NCI-H345 treated with DMSO at 0.1 percent for 48 hours (cell line): ENCODE data around the gene RABL3.
"Not testable (repeated sequence)": the region's sequence is repeated elsewhere in the genome, so short reads cannot be mapped to it uniquely, and the experiment has no call there.

Source experiments
- DNase-seq: peaks from one replicate; lab custom pipeline; 2025; ENCODE audit not compliant: unreplicated experiment; lab: John Stamatoyannopoulos, UW

RABL3 gene, protein sequence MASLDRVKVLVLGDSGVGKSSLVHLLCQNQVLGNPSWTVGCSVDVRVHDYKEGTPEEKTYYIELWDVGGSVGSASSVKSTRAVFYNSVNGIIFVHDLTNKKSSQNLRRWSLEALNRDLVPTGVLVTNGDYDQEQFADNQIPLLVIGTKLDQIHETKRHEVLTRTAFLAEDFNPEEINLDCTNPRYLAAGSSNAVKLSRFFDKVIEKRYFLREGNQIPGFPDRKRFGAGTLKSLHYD

DNA sequence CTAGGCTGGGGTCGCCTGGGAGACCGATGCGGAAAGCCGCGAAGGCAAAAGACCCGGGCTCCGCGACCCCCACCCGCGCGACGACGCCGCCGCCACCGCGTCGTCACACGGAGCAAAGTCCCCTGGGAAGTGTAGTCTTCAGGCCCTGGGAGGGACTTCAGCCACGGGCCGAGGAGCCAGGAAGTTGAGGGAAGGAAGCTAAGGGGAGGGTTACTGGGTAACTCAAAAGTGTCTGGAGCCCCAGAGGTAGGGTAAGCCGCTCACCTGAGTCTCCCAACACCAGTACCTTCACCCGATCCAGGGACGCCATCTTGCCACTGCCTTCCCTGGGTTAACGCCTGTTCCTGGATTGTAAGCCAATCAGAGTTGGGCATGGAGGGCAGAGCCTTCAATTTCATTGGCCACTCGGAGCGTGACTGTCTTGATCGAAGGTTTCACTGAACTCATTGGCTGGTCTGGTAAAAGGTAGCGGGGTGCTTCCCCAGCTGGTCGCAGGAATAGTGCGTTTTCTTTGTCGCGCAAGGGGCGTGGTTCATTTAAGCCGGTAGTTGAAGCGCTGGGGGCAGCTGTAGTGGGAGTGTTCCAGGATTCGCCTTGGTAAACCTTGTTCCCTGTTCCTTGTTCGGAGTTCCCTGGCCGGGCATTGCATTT lies at the start of gene RABL3, which contains the start of gene GTF2E1:
TSS of gene RABL3 (minus strand) at position 319 of the 651 bp plus-strand sequence. CDS start at position 310, 9 bp downstream.
TSS of gene GTF2E1 (plus strand) at position 547 of the 651 bp plus-strand sequence. CDS start 7,809 bp downstream, outside the sequence.
- peak; percentile 91 for DNase-seq

DNA sequence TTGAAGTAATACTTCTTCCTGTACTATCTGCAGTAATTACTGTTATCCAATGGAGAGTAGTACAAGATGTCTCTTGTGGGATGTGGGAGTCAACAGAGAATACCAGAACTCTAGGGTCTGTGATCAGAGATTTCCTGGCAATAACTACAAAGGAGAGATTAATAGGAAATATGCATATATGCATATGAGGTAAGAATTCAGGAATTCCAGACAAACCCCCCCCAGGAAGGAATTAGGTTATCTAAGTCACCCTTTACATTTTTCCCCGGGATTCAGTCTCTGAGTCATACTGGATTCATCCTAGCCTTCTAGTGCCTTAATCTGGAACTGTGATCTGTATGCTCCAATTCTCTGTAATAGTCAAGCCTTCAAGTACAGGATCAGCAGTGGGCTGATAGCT lies 49.6 kb upstream of the RABL3 start:
- no peak for DNase-seq

DNA sequence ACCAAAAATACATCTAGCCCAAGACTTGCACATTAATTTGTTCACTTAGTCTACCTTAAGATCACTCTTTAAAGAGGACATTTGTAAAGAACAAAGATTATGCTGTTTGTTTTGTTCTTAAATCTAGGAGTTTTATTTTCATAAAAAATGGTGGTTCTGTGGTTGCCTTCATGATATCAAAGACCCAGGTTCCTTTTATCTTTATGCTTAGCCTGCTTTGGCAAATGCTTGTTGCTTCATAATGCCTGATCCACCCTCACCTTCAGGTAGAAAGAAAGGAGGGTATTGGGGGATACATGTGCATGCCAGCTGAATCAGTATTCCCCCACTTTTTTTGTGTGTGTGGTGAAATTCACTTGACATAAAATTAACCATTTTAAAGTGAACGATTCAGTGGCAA lies 48.7 kb upstream of the RABL3 start:
- DNase-seq = no peak

DNA sequence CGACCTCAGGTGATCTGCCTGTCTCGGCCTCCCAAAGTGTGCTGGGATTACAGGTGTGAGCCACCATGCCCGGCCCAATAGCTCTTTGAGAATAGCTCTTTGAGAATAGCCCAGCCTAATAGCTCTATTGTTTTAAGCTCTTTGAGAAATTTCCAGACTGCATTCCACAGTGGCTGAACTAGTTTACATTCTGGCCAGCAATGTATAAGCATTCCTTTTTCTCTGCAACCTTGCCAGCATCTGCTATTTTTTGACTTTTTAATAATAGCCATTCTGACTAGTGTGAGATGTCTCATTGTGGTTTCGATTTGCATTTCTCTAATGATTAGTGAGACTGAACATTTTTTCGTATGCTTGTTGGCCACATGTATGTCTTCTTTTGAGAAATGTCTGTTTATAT lies 43.5 kb upstream of the RABL3 start:
- DNase-seq = not testable (repeated sequence)

DNA sequence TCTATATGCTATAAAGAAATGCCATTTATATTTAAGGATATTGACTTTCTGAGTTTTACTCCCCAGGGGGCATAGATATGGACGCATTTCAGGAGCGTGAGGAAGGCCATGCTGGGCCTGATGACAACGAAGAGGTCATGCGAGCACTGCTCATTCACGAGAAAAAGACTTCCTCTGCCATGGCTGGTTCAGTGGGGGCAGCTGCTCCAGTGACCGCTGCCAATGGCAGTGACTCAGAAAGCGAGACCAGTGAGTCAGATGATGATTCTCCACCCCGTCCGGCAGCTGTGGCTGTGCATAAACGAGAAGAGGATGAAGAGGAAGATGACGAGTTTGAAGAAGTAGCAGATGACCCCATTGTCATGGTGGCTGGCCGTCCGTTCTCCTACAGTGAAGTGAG lies 38.7 kb upstream of the RABL3 start:
- no peak for DNase-seq

DNA sequence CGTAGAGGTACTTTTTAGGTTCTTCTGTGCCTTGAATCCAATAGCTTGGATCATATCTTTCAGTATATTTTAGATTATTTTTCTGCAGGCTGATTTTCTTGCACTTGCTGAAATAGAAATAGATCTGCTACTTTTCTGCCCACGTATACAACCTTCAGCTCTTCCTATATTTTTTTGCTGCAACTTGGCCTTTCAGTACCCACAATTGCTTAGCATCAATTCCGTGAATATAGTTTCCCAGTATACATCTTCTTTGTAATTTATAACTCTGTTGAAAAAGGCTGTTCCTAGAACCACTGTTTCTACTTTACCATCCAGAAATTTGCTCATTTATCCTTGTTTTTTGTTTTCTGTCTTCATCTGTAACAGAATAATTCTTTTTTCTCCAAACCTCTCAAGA lies 36.5 kb upstream of the RABL3 start:
- no peak for DNase-seq

DNA sequence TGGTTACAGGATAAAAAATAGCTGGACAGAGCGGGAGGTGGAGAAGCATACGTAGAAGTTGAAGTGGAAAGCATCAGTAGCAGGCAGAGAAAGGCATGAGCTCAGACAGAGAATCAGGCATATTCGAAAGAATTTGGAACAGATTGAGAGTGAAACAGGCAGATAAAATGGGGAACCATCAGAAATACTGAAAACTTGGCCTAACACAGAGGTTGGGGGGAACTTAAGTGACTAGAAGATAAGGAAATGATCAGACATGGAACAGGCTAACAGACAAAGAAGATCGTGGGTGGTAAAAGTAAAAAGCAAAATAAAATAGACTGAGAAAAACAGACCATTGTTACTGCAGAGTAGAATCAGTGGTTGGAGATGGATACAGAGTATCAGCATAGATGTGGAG lies 33.1 kb upstream of the RABL3 start:
- DNase-seq = no peak

DNA sequence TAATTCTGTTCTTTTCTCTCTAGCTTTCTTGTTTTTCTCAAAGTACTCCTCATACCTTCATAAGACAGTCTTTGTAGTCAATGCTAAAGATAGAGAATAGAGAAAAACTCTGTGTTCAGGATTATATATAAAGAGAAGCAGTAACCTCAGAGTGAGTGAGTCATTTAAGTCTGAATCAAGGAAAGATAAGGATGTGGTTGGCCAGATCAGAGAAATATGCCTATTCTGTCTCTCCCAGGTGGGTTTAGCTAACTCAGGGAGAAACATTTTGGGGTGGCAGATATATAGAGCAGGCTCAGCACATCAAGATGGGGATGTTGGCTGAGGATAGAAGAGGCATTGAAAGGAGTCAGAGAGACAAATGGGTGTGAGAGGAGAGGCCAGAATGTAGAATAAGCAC lies 31.6 kb upstream of the RABL3 start:
- DNase-seq = no peak

DNA sequence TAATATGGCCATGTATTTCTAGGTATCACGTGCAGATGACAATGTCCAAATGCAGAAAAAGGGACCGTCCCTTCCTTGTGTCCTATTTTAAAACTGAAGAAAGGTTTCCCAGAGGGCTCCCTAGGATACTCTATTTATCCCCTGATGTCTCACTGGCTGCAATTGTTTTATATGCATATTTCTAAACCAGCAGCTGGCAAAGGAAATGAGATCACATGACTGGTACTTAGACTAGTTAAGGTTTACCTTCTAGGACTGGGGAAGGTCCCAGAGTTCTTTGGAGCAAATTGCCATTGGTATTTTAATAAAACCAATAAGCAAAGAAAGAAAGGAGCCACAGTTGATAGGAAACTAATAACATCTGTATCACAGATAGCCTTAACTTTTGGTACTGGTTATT lies 29.8 kb upstream of the RABL3 start:
- DNase-seq = no peak

DNA sequence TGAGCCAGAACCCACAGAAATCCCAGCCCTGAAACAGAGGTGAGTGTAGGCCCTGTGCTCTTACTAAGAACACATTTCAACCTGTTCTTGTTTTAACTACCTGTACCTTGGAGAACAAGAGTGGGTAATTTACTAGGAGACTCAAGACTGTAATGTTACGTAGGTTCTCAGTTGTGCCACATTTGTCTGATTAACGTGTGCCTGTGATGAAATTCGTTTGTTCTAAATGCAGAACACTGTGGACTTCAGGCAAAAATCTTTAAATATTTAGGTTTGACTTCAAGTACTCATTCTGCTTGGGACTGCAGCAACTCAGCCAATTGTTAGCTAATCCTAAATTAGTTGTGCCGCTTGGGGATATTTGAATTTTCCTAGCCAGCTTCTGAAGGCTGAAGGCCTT lies 28.6 kb upstream of the RABL3 start:
- DNase-seq = no peak

DNA sequence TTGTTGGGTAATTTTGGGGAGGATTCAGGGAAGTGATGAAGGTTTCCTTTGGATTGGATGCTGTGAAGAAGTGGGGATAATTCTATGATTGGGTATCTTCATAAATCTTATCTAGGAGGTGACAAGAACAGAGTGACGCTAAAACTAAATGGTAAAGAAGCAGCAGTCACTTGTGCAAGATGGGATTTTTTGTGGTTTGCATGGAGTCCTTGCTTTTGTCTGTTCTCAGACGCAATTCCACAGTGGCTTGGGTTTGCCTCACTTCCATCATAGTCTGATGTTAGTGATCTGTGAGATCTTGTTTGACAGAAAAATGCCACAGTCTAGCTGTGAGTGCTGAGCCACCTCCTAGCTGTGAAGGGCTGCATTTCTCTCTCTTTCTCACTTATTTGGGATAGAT lies 27.1 kb upstream of the RABL3 start:
- DNase-seq = no peak

DNA sequence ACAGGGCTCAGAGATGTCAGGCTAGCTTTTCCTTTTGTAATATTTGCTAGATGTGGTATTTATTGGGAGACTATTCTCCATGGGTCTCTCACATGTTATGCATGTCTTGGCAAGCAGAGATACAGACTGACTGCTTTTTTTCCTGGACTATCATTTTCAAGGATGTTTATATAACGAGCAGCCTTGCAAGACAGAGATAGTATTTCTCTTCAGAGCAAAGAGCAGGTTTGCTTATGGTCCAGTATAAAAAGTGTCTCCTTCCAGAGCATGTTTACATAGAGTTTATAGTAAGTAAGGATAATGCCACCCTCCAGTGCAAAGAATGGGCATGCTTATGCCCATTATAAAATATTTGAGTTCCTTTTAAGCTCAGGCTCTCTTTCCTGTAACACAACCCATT lies 24.8 kb upstream of the RABL3 start:
- DNase-seq = no peak

DNA sequence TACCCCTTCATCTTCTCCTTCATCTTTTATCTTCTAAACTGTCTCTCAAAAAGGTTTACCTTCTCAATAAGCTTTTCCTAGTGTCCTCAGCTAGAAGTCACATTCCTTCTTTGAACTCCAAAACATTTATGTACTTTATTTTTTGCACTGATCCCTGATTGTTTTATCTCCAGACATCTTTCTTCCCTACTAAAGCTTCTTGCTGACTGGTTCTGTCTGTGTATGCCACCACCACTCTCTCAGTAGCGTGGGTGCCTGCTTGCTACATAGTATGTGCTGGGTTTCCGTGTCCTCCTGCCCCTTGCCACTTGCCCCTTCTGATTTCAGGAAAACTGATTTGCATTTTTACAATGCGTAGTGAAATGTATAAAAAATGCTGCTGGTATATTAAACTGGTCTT lies 24.3 kb upstream of the RABL3 start:
- no peak for DNase-seq

DNA sequence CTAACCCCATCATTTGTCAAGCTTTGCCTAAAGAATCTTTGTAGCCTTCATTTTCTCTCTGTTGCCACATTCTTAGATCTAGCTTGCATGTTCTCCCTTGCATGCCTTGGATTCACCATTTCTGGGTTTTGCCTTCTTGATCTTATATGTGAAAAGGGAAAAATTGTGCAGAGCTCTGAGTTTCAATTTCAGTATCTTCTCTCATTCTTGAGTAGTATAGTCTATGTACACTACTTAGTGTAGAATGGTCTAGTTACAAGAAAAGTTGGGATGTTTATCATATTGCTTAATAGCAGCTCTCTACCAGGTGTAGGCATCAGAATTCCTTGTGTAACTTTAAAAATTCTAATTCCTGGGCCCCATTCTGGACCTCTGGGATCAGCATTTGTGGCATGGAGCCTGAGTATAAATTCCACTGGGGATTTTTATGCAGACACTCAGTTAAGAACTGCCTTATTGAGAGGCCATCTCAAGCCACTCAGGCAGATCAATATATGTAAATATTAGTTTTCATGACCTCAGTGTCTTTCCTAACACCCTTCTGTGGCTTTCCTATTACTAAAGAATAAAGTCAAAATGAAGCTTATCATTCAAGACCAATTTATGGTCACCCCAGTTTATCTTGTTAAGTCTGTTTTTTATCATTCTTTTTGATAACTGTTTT lies 23.6 kb upstream of the RABL3 start:
- DNase-seq = no peak

DNA sequence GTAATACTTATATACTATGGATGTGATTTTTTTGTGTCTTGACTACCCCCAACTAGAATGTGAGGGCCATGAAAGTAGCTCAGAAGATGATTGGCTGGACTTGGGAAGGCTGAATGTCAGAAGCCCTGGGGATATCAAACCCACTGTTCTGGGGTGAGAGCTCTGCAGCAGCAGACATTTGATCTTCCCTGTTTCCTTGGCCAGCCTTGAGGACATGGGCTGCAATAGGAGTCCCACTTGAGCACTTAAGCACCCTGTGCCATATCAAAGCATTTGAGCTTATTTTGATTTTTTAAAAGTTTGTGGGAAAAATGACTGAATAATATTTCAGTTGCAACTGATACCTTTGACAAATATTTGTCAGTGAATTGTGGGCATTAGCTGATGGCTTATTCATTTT lies 21.9 kb upstream of the RABL3 start:
- no peak for DNase-seq

DNA sequence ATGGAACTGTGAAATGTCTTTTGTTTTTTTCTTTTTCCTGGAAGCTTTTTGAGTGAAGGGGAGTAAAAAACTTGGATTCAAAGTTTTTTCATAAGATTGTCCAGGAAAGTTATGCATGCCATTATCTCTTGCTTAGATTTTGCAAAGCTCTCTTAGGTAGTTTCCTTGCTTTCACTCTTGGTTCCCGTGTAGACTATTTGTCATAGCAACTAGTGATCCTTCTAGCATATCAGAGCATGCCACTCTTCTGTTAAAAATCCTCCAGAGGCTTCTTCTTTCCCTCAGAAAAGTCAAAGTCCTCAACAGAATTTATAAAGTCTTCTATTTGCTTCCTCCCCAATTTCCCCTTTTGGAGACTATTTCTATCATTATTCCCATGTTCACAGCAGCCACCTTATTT lies 21.3 kb upstream of the RABL3 start:
- no peak for DNase-seq

DNA sequence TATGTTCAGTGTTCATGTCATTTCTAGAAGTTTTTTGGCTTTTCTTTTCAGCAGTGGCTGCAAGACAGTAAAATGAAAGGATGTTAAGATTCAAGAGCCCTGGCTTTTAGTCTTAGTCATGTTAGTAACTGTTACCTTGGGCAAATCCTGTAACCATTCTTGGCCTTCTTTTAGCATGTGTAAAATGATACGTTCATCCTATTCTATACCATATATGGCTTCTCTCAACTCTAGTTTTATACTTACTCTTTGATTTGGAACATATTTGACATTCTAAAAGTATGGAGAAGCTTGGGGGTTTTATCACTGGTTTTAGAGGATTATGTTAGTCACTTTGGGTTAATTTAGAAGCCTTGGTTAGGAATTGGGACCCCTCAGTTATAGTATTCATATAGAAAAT lies 20.3 kb upstream of the RABL3 start:
- no peak for DNase-seq

DNA sequence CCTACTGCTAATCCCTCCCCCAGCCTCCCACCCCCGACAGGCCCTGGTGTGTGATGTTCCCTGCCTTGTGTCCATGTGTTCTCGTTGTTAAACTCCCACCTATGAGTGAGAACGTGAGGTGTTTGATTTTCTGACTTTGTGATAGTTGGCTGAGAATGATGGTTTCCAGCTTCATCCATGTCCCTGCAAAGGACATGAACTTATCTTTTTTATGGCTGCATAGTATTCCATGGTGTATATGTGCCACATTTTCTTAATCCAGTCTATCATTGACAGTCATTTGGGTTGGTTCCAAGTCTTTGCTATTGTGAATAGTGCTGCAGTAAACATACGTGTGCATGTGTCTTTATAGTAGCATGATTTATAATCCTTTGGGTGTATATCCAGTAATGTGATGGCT lies 16.2 kb upstream of the RABL3 start:
- not testable (repeated sequence) for DNase-seq

DNA sequence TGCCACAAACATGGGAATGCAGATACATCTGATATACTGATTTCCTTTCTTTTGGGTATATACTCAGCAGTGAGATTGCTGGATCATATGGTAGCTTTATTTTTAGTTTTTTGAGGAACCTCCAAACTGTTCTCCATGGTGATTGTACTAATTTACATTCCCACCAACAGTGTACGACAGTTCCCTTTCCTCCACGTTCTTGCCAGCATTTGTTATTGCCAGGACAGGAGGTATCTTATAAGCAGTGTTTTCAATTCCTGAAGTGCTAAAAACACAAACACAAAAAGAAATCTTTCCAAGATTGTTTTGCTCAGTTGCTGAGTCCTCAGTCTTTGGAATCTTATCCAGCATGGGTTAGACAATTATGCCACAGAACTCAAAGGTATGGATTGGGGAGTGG lies 13.7 kb upstream of the RABL3 start:
- DNase-seq = no peak

DNA sequence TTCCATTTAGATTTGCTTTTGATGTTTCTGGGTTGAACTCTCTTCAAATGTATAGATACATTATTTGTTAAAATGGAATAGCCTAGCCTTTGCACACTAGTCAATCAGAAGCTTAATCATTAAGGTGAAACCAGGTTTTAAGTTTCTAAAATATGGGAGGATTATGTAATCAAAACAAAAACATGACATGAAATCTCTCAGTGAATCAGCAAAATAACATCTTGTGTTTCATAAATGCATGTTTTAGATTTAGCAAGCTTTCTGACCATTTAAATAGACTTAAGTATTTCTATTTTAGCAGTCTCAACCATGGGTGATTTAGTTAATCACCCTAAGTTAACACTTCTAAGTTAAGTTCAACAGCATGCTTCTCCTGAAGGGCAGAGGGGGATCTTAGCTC lies 11.5 kb upstream of the RABL3 start:
- no peak for DNase-seq

DNA sequence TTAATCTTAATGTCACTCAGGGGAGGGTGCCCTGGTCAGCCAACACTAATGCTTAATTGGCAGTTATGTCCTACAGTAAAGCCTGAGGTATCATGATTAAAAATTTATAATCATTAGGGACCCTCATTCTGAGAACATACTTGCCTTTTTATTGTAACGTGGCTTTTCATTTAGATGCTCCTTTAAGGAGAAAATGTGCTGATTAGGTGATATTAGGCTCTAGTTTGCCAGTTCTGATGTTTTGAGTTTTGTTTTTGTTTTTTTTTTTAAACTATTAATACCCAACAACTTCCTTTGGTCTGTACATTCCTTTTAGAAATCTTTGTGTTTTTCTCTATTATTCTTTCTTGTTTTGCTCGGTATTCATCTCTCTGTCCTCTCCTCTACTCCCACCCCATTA lies 10.5 kb upstream of the RABL3 start:
- DNase-seq = no peak

DNA sequence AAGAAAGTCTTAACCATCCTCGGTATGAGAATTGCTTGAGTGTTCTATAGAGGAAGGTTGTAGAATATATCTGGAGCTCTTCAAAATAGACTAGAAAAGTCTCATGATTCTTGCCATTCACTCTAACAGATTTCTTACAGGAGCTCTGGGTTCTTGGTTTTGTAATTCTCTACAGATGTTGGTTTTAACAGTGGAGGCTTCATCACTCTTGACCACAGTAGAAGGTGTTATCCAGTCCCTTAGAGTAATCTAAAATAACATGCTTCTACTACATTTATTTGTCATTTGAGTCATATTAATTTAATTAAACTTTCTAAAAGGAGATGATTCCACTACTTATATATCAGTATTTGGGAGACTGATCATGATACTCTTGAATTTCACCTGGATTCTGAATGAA lies 9.9 kb upstream of the RABL3 start:
- DNase-seq = no peak
